Epithelial cell of proximal tubule (primary cell): Measurements from ENCODE around the gene PRKCB. TPM values are rescaled to one million over a fixed set of nuclear protein-coding genes. Genes with fewer than 3 reads are reported as not detected.
"Not testable (repeated sequence)": the region's sequence is repeated elsewhere in the genome, so short reads cannot be mapped to it uniquely, and the experiment has no call there.

Source experiments
- DNase-seq: peaks from one replicate; pipeline ENCODE4 v3.0.0-alpha.2; 2011; ENCODE audit warnings: low read depth
- H3K4me3 ChIP-seq: 2 replicates; pipeline ENCODE4 v1.5.1; 2011; ENCODE audit warnings: low read depth, mild to moderate bottlenecking, low read length
- total RNA-seq: library from RNA; depleted of rRNA; stranded (reverse); fragments of >200 nt; gene quantifications from 2 replicates; pipeline ENCODE4 v1.2.3, GENCODE V29; 2015
- TF ChIP-seq, protein P1 (sequence below): conservative IDR thresholded peaks from 2 replicates; pipeline ENCODE4 v1.5.1; 2012; ENCODE audit warnings: low read depth, mild to moderate bottlenecking, low read length

PRKCB gene
- total RNA-seq, 1 donor from 2014 or later: not detected

GRCh38 chr16:24218299-24218698, 382.5 kb downstream of the PRKCB start:
- H3K4me3 ChIP-seq: no peak overlapping the region
- no peak for DNase-seq
- TF ChIP-seq, protein P1, sequence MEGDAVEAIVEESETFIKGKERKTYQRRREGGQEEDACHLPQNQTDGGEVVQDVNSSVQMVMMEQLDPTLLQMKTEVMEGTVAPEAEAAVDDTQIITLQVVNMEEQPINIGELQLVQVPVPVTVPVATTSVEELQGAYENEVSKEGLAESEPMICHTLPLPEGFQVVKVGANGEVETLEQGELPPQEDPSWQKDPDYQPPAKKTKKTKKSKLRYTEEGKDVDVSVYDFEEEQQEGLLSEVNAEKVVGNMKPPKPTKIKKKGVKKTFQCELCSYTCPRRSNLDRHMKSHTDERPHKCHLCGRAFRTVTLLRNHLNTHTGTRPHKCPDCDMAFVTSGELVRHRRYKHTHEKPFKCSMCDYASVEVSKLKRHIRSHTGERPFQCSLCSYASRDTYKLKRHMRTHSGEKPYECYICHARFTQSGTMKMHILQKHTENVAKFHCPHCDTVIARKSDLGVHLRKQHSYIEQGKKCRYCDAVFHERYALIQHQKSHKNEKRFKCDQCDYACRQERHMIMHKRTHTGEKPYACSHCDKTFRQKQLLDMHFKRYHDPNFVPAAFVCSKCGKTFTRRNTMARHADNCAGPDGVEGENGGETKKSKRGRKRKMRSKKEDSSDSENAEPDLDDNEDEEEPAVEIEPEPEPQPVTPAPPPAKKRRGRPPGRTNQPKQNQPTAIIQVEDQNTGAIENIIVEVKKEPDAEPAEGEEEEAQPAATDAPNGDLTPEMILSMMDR: no peak

- TF ChIP-seq, protein P1: no peak
- DNase-seq: no peak
- H3K4me3 ChIP-seq: no peak overlapping the region
These were observed 385.4 kb downstream of the PRKCB start for GRCh38 chr16:24221219-24221618.

DNA sequence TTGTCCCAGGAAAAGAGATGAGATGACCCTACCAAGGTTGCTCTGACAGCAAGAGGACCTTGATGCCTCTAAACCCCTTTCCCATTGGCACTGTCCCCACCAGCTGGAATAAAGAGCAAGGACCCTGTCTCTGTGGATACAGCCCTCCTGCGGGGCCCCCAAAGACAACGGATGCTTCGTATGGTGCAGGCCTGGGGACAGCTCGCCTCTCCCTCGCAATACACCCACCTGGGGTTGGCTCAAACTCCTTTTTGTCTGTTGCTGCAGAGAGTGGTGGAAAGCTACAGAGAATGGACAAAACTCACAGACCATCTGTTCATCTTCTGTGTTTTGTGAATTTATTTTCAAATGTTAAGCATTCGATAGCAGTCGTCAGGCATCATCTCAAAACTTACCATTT, 392.7 kb downstream of the PRKCB start:
- no peak overlapping the region for H3K4me3 ChIP-seq
- no peak for DNase-seq
- TF ChIP-seq, protein P1: no peak

DNA sequence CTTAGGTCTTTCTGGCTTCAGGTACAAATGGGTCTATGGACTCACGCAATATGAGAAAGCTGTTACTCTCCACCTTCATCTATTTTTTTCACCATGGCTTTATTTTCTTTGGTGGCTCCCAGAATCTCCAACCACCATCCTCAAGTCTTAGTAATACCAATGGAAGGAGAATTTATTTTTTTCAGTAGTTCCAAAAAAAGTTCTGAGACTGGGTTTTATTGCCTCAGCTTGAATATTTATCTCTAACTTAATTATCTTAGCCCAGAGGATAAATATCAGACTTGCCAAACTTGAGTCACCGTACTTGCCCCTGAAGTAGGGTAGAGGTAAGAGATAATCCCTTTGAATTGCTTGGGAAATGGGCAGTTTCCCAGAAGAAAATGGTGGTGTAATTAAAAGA, 397.2 kb downstream of the PRKCB start:
- no peak for DNase-seq
- no peak overlapping the region for H3K4me3 ChIP-seq
- TF ChIP-seq, protein P1: no peak

GRCh38 chr16:24234737-24235136, 399.0 kb downstream of the PRKCB start:
- TF ChIP-seq, protein P1: no peak
- no peak for DNase-seq
- no peak overlapping the region for H3K4me3 ChIP-seq

DNA sequence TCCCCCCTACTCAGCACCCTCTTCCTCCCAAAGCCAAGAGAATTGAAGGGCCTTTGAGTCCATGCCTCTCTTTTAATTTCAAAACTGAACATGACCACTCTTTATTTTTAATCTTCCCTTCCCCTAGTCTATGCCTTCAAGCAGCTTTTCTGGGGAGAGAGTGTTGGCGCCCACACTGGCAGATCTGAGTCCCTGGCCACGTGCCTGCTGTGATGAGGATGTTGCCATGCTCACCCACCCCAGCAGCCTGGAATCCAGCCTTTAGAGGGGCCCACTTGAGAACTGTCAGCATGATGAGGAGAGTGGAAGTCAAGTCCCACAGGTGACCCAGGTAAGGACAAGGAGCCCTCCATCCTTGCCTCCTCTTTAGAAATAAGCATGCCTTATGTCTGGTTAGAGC, 400.0 kb downstream of the PRKCB start:
- TF ChIP-seq, protein P1: no peak
- DNase-seq: no peak
- H3K4me3 ChIP-seq: no peak overlapping the region

- not testable (repeated sequence) for H3K4me3 ChIP-seq, DNase-seq
These were observed 403.1 kb downstream of the PRKCB start for GRCh38 chr16:24238846-24239245.
